B cell (primary cell): ENCODE measurements around the gene DPYSL4.

ENCODE experiments used
- EZH2 ChIP-seq: IDR thresholded peaks from 2 replicates; pipeline ENCODE4 v1.6.1; 2012; ENCODE audit warnings: borderline replicate concordance, low read depth, mild to moderate bottlenecking, moderate library complexity, low read length; ENCODE audit not compliant: insufficient read depth, poor library complexity, severe bottlenecking
- TF ChIP-seq, protein P1 (sequence below): fragments of 200-600 bp; IDR thresholded peaks from one replicate; pipeline ENCODE4 v1.8.0; 2022; ENCODE audit warnings: antibody characterized with exemption, mild to moderate bottlenecking

DNA sequence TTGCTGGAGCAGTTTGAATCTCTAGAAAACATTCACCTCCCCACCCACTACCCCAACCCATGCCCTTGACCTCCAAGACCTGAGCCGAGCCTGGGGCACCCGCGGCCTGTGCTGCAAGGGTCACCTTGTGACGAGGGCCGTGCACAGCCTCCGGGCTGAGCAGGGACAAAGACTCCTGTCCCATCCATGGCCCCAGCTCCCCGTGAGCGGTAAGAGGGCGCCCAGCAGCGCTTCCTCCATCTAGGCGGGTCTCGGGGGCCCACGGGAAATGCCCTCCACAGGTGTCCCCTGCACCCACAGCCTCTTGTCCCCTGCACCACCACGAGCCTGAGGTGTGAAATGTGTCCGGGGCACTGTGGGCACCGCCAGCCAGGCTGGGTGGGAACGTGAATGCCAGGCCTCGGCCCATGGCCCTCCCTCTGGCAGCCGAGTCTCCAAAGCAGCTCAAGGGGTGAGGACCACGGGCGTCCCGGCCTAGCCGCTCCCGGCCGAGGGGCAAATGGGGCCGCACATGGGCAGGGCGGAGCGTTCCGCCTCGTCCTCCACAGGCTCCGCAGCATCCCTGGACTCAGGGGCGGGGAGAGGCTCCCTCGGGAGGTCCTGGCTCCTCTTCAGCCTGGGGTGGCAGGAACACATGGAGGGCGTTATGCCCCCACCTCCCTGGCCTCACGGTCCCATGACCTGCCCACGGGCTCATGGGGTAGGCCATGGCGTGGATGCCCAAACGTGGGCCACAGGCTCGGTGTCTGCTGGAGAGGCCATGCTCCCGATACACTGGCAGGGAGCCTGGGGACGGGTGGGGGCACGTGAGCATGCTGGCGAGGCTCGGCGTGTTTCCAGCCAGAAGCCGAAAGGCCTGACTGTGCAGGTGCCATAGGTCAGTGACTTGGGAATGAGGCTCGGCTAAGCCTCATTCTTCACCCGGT is 21.1 kb downstream of the DPYSL4 start:
- TF ChIP-seq, protein P1, sequence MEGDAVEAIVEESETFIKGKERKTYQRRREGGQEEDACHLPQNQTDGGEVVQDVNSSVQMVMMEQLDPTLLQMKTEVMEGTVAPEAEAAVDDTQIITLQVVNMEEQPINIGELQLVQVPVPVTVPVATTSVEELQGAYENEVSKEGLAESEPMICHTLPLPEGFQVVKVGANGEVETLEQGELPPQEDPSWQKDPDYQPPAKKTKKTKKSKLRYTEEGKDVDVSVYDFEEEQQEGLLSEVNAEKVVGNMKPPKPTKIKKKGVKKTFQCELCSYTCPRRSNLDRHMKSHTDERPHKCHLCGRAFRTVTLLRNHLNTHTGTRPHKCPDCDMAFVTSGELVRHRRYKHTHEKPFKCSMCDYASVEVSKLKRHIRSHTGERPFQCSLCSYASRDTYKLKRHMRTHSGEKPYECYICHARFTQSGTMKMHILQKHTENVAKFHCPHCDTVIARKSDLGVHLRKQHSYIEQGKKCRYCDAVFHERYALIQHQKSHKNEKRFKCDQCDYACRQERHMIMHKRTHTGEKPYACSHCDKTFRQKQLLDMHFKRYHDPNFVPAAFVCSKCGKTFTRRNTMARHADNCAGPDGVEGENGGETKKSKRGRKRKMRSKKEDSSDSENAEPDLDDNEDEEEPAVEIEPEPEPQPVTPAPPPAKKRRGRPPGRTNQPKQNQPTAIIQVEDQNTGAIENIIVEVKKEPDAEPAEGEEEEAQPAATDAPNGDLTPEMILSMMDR = no peak
- no peak for TF ChIP-seq EZH2
